GM19351 (cell line): Measurements from ENCODE around the gene TMPRSS7.
A peak's percentile ranks its signal among the peaks of the same experiment; 100 is the strongest.

ENCODE experiments used
- ATAC-seq: cut with Tn5 transposase; IDR thresholded peaks from one replicate; pipeline ENCODE4 v1.9.1; 2021; ENCODE audit warnings: mild to moderate bottlenecking, moderate library complexity; ENCODE audit not compliant: unreplicated experiment

Gene TMPRSS7

GRCh38 chr3:112126511-112126911 is 92.0 kb downstream of the TMPRSS7 start:
- ATAC-seq, result no peak

DNA sequence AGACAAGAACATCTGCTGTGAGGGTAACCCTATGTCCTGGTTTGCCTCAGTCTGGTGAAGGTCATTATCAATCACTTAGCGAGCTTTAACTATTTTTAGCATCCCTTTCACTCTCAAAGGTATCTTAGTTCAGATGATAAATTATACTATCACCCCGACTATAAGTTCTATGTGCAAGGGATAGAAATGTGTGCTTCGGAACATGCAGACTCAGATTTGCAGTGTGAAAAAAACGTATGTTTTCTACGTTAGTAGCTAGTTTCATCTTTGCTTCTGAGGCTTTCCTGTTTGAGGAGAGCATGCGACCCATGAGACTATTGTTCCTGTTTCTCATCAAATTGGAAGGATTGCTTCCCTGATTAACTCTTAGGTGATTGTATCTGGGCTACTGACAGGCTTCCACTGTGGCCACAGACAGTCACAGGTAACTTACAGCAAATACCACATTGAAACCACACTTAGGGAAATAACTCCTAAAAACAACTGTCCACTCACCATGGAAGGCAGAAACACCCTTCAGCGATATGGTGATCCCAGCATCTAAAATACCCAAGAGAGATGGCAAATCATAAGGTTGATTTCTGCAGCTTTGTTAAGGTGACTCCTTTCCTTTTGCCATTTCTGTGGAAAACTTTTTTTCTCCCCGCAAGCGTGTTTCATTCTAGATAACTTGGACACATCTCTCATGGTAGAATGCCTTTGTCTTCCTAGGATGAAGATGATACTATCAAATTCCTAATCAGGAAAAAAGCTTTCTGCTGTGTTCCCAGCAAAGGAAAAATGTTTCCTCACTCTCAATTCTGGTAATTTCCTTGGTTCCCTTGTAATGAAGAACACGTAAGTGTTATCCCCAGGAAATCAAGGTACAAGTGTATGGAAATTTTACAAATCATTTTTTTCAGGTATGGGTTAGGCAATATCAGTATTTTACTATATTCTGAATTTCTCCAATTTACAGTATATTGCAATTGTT is 93.3 kb downstream of the TMPRSS7 start:
- ATAC-seq, result no peak

GRCh38 chr3:112128843-112129727 is 94.5 kb downstream of the TMPRSS7 start:
- peak; percentile 54 for ATAC-seq

GRCh38 chr3:112129925-112130637 is 95.5 kb downstream of the TMPRSS7 start:
- ATAC-seq, result no peak

DNA sequence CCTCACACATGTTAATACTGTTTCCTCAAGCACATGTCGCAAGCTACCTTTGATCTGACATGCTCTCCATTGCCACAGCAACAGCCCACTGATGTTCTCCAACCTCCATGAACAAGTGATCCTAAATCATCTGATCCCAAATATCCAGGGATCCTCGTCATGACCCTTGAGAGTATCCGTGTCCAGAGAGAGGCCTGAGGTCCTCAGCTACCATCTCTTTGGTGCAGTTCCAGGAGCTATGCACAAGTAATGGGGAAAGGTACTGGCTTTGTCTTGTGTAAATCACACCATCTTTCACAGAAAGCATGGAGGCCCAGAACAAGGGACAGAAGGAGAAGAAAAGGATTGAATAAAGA is 96.1 kb downstream of the TMPRSS7 start:
- ATAC-seq, result no peak
